ENCODE data around the gene ALPI.

DNA sequence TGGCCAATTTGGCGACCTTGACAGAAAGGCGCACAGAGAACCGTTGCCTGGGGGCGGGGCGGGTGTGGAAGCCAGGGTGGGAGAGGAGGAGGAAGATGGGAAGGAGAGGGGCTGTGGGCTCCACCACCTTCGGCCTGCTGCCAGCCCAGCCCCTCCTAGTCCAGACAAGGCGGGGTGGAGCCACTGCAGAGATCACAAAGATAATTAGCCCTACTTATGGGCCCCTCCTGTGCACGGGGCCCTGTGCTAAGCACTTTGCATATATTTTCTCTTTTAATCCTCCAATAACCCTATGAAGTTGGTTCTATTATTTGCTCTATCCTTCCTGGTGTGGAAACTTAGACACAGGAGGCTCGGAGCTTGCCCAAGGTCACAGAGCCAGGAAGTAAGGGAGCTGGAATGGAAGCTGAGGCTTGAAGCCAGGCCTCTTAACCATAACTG, 45.4 kb downstream of the ALPI start:
- TF ChIP-seq, protein P1, sequence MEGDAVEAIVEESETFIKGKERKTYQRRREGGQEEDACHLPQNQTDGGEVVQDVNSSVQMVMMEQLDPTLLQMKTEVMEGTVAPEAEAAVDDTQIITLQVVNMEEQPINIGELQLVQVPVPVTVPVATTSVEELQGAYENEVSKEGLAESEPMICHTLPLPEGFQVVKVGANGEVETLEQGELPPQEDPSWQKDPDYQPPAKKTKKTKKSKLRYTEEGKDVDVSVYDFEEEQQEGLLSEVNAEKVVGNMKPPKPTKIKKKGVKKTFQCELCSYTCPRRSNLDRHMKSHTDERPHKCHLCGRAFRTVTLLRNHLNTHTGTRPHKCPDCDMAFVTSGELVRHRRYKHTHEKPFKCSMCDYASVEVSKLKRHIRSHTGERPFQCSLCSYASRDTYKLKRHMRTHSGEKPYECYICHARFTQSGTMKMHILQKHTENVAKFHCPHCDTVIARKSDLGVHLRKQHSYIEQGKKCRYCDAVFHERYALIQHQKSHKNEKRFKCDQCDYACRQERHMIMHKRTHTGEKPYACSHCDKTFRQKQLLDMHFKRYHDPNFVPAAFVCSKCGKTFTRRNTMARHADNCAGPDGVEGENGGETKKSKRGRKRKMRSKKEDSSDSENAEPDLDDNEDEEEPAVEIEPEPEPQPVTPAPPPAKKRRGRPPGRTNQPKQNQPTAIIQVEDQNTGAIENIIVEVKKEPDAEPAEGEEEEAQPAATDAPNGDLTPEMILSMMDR (IDR thresholded peaks at IDR 0.05 in 8 of 11, conservative IDR thresholded peaks at IDR 0.05 in 3 of 11) = no peak
- TF ChIP-seq POLR2A (IDR thresholded peaks at IDR 0.05) = no peak
